Spinal cord (tissue), 10 donors: ENCODE measurements around the gene FNIP1. TPM values are rescaled to one million over a fixed set of nuclear protein-coding genes. Genes with fewer than 3 reads are reported as not detected.
"Not testable (repeated sequence)": the region's sequence is repeated elsewhere in the genome, so short reads cannot be mapped to it uniquely, and the experiment has no call there.

Source experiments
- DNase-seq, 6 donors: peaks; one replicate each; pipeline versions ENCODE4 v3.0.0 to v3.0.0-alpha.2; 2013 to 2015; ENCODE audit warnings: low spot score in 6 of 6, low read depth in 4 of 6
- H3K27ac ChIP-seq: one replicate; pipeline ENCODE4 v1.5.1; 2013; ENCODE audit warnings: low read depth, low read length, control low read depth
- H3K27me3 ChIP-seq: one replicate; pipeline ENCODE4 v1.6.1; 2013; ENCODE audit warnings: low read length; ENCODE audit not compliant: control insufficient read depth, insufficient read depth
- H3K36me3 ChIP-seq: one replicate; pipeline ENCODE4 v1.6.1; 2013; ENCODE audit warnings: low read length; ENCODE audit not compliant: control insufficient read depth, insufficient read depth
- H3K4me1 ChIP-seq: one replicate; pipeline ENCODE4 v1.6.1; 2013; ENCODE audit warnings: low read length; ENCODE audit not compliant: control insufficient read depth, insufficient read depth
- H3K4me3 ChIP-seq: one replicate; pipeline ENCODE4 v1.5.1; 2013; ENCODE audit warnings: low read depth, low read length, control low read depth
- H3K9me3 ChIP-seq: one replicate; pipeline ENCODE4 v1.6.1; 2013; ENCODE audit warnings: low read length; ENCODE audit not compliant: control insufficient read depth, insufficient read depth
- WGBS: methylation state at CpG from one replicate; pipeline ENCODE4 v1.1.5; 2013; ENCODE audit warnings: missing lambda C conversion rate; ENCODE audit not compliant: insufficient coverage; 5-methylcytosine and 5-hydroxymethylcytosine counted together
- polyA plus RNA-seq, 2 donors: library from polyadenylated mRNA; unstranded; fragments of 120-200 nt; gene quantifications; one replicate each; pipeline ENCODE4 v1.2.1, GENCODE V29; 2013; ENCODE audit not compliant: insufficient read length in 2 of 2
- total RNA-seq, 2 donors: library from RNA; depleted of rRNA in 1 of 2; stranded (reverse); fragments of 120-200 nt in 1 of 2; fragments of >200 nt in 1 of 2; gene quantifications; one replicate each; pipeline versions ENCODE4 v1.2.3 to v1.2.4, GENCODE V29; 2013 to 2014
- donor health status: healthy.

FNIP1 gene
- total and polyA plus RNA-seq, 4 donors = 17.8 to 62.7 (median 26.3) TPM

- H3K4me3 ChIP-seq = no peak overlapping the region
- H3K27ac ChIP-seq = no peak overlapping the region
- no peaks in the 10 kb centered on the region for H3K9me3 ChIP-seq
- no peaks in the 10 kb centered on the region for H3K36me3 ChIP-seq
- H3K27me3 ChIP-seq = no peaks in the 10 kb centered on the region
- DNase-seq = no peak
- WGBS = 100% methylated on average over 1 of the region's 6 CpGs
- no peaks in the 10 kb centered on the region for H3K4me1 ChIP-seq
These were observed 186.4 kb downstream of the FNIP1 start for GRCh38 chr5:131610198-131611063.

- H3K4me1 ChIP-seq = no peaks in the 10 kb centered on the region
- H3K9me3 ChIP-seq = no peaks in the 10 kb centered on the region
- no peak for DNase-seq
- no peaks in the 10 kb centered on the region for H3K36me3 ChIP-seq
- H3K27ac ChIP-seq = no peak overlapping the region
- no peak overlapping the region for H3K4me3 ChIP-seq
- H3K27me3 ChIP-seq = no peaks in the 10 kb centered on the region
- whole genome bisulfite sequencing = no CpG with 5 or more reads among the region's 1 CpG
These were observed 187.0 kb downstream of the FNIP1 start for GRCh38 chr5:131609774-131610173.

DNA sequence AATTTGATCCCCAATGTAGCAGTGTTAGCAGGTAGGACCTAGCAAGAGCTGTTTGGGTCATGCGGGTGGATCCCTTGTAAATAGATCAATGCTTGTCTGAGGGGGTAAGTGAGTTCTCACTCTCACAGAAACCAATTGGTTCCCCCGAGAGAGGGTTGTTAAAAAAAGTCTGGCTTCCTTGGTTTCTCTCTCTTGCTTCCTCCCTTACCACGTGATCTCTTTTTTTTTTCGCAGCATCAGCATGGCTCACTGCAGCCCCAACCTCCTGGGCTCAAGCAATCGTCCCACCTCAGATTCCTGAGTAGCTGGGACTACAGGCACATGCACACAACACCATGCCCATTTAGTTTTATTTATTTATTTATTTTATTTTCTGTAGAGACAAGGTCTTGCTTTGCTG lies 188.2 kb downstream of the FNIP1 start:
- Histone ChIP-seq H3K36me3 (no peaks in the 10 kb centered on the region), H3K4me1 (no peaks in the 10 kb centered on the region), H3K4me3 (no peak overlapping the region), H3K27me3 (no peaks in the 10 kb centered on the region), H3K27ac (no peak overlapping the region), H3K9me3 (no peaks in the 10 kb centered on the region)
- no peak for DNase-seq
- WGBS = 90% methylated on average over 3 of the region's 5 CpGs

GRCh38 chr5:131607903-131608540 lies 188.8 kb downstream of the FNIP1 start:
- Histone ChIP-seq H3K9me3 (no peaks in the 10 kb centered on the region), H3K27me3 (no peaks in the 10 kb centered on the region), H3K27ac (no peak overlapping the region), H3K36me3 (no peaks in the 10 kb centered on the region), H3K4me3 (no peak overlapping the region), H3K4me1 (no peaks in the 10 kb centered on the region)
- WGBS = no CpG with 5 or more reads among the region's 4 CpGs
- DNase-seq = no peak

DNA sequence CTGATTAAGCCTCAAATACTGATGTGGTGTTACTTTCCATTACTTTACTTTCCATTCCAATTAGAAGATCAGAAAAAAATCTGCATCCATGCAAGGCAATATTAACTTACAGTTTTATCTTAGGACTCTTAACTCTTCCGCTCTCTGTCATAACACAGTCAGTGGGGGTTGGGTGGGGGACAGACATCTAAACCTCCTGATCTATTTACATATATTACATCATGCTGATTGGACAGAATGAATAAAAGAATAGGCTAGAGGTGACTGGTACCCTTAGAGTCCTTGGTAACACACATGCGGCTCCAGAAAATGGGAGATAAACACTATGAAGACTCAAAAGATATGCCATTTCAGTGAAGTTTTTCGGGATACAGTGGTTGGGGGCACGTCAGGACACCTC lies 189.4 kb downstream of the FNIP1 start:
- no peak for DNase-seq
- Histone ChIP-seq H3K9me3 (no peaks in the 10 kb centered on the region), H3K27ac (no peak overlapping the region), H3K4me3 (no peak overlapping the region), H3K27me3 (no peaks in the 10 kb centered on the region), H3K36me3 (peaks cover 2% of the 10 kb centered on the region), H3K4me1 (no peaks in the 10 kb centered on the region)
- no CpG with 5 or more reads among the region's 4 CpGs for WGBS

DNA sequence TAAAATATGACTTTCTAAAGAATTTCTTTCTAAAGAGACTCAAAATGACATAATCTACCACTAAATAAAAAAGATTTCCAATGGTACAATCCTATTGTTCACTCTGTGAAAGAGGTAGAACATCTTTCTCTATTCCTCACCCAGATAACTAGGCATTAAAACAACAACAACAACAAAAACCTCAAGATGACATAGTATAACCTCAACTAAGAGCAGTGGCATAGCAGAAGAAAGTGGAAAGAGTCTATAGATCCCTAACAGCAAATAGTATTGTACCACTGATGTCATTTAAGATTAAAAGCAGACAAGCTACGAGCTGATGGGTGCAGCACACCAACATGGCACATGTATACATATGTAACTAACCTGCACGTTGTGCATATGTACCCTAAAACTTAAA lies 191.7 kb downstream of the FNIP1 start:
- no CpG with 5 or more reads among the region's 2 CpGs for WGBS

GRCh38 chr5:131595088-131596033 lies 201.5 kb downstream of the FNIP1 start:
- no peaks in the 10 kb centered on the region for H3K27me3 ChIP-seq
- H3K27ac ChIP-seq = no peak overlapping the region
- peaks cover 7% of the 10 kb centered on the region for H3K4me1 ChIP-seq
- H3K9me3 ChIP-seq = no peaks in the 10 kb centered on the region
- no peak for DNase-seq
- peaks cover 3% of the 10 kb centered on the region for H3K36me3 ChIP-seq
- WGBS = no CpG with 5 or more reads among the region's 8 CpGs
- no peak overlapping the region for H3K4me3 ChIP-seq

More for the DNA sequence above, 191.7 kb downstream of the FNIP1 start:
- Histone ChIP-seq H3K9me3 (no peaks in the 10 kb centered on the region), H3K27ac (no peak overlapping the region), H3K36me3 (peaks cover 4% of the 10 kb centered on the region), H3K4me3 (no peak overlapping the region), H3K4me1 (no peaks in the 10 kb centered on the region), H3K27me3 (no peaks in the 10 kb centered on the region)
- no peak for DNase-seq

GRCh38 chr5:131593921-131594320 lies 202.9 kb downstream of the FNIP1 start:
- no peak overlapping the region for H3K27ac ChIP-seq
- H3K4me1 ChIP-seq = peaks cover 11% of the 10 kb centered on the region
- 79% methylated on average over 1 of the region's 2 CpGs for WGBS
- H3K9me3 ChIP-seq = no peaks in the 10 kb centered on the region
- no peak overlapping the region for H3K4me3 ChIP-seq
- no peaks in the 10 kb centered on the region for H3K27me3 ChIP-seq
- H3K36me3 ChIP-seq = peaks cover 3% of the 10 kb centered on the region
- no peak for DNase-seq

GRCh38 chr5:131593436-131593835 lies 203.4 kb downstream of the FNIP1 start:
- not testable (repeated sequence) for H3K27me3 ChIP-seq, DNase-seq, H3K4me3 ChIP-seq, H3K36me3 ChIP-seq, H3K9me3 ChIP-seq, H3K27ac ChIP-seq
- 80% methylated on average over 2 of the region's 2 CpGs for WGBS
- peaks cover 11% of the 10 kb centered on the region for H3K4me1 ChIP-seq
